Lower leg skin (tissue), 3 donors: ENCODE data around the gene SHANK3.

Source experiments
- POLR2A ChIP-seq, 2 donors: fragments of 450-650 bp; IDR thresholded peaks; one replicate each; pipeline ENCODE4 v1.6.1; 2016 to 2017; ENCODE audit warnings: antibody characterized with exemption in 2 of 2, mild to moderate bottlenecking in 1 of 2, moderate library complexity in 1 of 2
- TF ChIP-seq, protein P1 (sequence below), 3 donors: fragments of 450-650 bp; IDR thresholded peaks; one replicate each; pipeline ENCODE4 v1.5.1; 2016; ENCODE audit warnings: antibody characterized with exemption in 3 of 3, mild to moderate bottlenecking in 3 of 3, moderate library complexity in 2 of 3

DNA sequence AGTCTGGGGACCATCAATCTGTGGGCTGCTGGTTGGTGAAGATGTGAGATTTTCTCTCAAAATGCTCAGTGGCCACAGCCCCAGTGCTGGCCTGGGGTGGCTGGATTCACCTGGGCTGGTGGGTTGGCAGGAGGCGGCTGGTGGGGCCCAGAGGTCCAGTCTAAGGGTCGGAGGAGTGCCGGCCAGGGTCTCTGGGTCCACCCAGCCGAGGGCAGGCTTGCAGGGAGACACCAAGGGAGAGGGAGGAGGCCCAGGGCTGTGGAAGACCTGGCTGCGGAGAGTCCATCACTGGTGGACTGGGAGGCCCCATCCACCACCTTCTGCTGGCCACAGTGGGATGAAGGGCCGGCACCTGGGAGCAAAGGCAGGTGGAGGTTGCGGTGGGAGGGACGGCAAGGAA, 582 bp upstream of the SHANK3 start:
- no peak for TF ChIP-seq POLR2A (IDR thresholded peaks at IDR 0.05)
- TF ChIP-seq, protein P1, sequence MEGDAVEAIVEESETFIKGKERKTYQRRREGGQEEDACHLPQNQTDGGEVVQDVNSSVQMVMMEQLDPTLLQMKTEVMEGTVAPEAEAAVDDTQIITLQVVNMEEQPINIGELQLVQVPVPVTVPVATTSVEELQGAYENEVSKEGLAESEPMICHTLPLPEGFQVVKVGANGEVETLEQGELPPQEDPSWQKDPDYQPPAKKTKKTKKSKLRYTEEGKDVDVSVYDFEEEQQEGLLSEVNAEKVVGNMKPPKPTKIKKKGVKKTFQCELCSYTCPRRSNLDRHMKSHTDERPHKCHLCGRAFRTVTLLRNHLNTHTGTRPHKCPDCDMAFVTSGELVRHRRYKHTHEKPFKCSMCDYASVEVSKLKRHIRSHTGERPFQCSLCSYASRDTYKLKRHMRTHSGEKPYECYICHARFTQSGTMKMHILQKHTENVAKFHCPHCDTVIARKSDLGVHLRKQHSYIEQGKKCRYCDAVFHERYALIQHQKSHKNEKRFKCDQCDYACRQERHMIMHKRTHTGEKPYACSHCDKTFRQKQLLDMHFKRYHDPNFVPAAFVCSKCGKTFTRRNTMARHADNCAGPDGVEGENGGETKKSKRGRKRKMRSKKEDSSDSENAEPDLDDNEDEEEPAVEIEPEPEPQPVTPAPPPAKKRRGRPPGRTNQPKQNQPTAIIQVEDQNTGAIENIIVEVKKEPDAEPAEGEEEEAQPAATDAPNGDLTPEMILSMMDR (IDR thresholded peaks at IDR 0.05), result no peak
